ENCODE results near the gene EHMT1.

DNA sequence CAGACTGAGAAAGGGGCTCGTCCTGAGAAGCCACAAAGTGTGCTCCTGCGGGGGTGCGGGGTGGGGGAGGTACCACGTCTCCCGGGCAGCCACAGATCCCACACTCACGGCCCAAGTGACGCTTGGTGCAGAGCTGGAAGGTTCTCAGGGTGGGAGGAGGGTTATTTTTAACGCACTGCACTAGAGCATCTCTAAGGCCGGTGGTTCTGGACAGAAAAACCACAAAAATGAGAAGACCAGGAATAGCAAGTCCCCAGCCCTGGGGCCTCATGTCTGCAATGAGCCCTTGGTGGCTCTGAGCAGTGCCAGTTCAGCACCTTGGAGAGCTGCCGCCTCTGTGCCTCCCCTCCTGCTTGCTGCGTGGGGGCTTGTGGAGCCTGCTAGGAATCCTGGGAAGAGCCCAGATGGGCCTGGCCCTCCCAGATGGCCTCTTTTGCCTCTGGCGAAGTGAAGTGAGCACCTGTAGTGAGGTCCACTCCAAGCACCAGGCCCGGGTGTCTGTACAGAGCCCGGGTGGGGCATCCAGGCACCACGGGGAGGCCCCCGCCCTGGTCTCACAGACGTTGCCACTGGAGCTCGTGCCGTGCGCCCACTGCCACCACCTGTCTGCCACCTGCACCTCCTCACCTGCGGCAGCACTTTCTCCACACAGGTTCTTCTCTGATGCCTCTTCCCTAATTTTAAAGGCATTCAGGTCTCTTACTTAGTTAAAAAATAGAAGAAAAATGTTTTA lies 209.9 kb downstream of the EHMT1 start:
- TF ChIP-seq, protein P1, sequence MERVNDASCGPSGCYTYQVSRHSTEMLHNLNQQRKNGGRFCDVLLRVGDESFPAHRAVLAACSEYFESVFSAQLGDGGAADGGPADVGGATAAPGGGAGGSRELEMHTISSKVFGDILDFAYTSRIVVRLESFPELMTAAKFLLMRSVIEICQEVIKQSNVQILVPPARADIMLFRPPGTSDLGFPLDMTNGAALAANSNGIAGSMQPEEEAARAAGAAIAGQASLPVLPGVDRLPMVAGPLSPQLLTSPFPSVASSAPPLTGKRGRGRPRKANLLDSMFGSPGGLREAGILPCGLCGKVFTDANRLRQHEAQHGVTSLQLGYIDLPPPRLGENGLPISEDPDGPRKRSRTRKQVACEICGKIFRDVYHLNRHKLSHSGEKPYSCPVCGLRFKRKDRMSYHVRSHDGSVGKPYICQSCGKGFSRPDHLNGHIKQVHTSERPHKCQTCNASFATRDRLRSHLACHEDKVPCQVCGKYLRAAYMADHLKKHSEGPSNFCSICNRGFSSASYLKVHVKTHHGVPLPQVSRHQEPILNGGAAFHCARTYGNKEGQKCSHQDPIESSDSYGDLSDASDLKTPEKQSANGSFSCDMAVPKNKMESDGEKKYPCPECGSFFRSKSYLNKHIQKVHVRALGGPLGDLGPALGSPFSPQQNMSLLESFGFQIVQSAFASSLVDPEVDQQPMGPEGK (CRISPR knock-in tag; IDR thresholded peaks at IDR 0.05; ENCODE audit: borderline replicate concordance): no peak
- TF ChIP-seq CSDC2 (CRISPR knock-in tag; IDR thresholded peaks at IDR 0.05) (no peak), TCF4 (CRISPR knock-in tag; IDR thresholded peaks at IDR 0.05; ENCODE audit: borderline replicate concordance) (no peak), ZNF70 (CRISPR knock-in tag; IDR thresholded peaks at IDR 0.05) (no peak), TOX (CRISPR knock-in tag; IDR thresholded peaks at IDR 0.05; ENCODE audit: borderline replicate concordance) (no peak), ARNTL (CRISPR knock-in tag; IDR thresholded peaks at IDR 0.05; ENCODE audit: borderline replicate concordance, low read depth) (no peak), ZNF565 (CRISPR knock-in tag; conservative IDR thresholded peaks at IDR 0.05; ENCODE audit: low read depth) (no peak), ZC3H10 (CRISPR knock-in tag; IDR thresholded peaks at IDR 0.05) (no peak), ZFP3 (CRISPR knock-in tag; IDR thresholded peaks at IDR 0.05) (no peak), CREB5 (CRISPR knock-in tag; IDR thresholded peaks at IDR 0.05; ENCODE audit: low read depth) (no peak), OSR1 (CRISPR knock-in tag; IDR thresholded peaks at IDR 0.05) (no peak), ESRRG (CRISPR knock-in tag; IDR thresholded peaks at IDR 0.05) (no peak)
- TF ChIP-seq, protein P2, sequence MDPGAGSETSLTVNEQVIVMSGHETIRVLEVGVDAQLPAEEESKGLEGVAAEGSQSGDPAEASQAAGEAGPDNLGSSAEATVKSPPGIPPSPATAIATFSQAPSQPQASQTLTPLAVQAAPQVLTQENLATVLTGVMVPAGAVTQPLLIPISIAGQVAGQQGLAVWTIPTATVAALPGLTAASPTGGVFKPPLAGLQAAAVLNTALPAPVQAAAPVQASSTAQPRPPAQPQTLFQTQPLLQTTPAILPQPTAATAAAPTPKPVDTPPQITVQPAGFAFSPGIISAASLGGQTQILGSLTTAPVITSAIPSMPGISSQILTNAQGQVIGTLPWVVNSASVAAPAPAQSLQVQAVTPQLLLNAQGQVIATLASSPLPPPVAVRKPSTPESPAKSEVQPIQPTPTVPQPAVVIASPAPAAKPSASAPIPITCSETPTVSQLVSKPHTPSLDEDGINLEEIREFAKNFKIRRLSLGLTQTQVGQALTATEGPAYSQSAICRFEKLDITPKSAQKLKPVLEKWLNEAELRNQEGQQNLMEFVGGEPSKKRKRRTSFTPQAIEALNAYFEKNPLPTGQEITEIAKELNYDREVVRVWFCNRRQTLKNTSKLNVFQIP (CRISPR knock-in tag; IDR thresholded peaks at IDR 0.05; ENCODE audit: borderline replicate concordance, low read depth): no peak
